RKO (cell line): ENCODE results near the gene TMED4.

Experiments
- DNase-seq: peaks from one replicate; pipeline ENCODE4 v3.0.0-alpha.2; 2016; ENCODE audit warnings: low spot score

The TMED4 gene

GRCh38 chr7:44540592-44541027 lies 41.4 kb downstream of the TMED4 start:
- no peak for DNase-seq

- no peak for DNase-seq
These were observed 42.1 kb downstream of the TMED4 start for GRCh38 chr7:44539669-44540506.

- no peak for DNase-seq
These were observed 43.0 kb downstream of the TMED4 start for GRCh38 chr7:44538798-44539668.

GRCh38 chr7:44538093-44538797 lies 43.8 kb downstream of the TMED4 start:
- DNase-seq = no peak

GRCh38 chr7:44537442-44537841 lies 44.6 kb downstream of the TMED4 start:
- DNase-seq = no peak

GRCh38 chr7:44536090-44536489 lies 45.9 kb downstream of the TMED4 start:
- DNase-seq = no peak

- DNase-seq = no peak
These were observed 46.5 kb downstream of the TMED4 start for GRCh38 chr7:44535348-44536064.

GRCh38 chr7:44534501-44534900 lies 47.5 kb downstream of the TMED4 start:
- peak; percentile 61 for DNase-seq

- DNase-seq = no peak
These were observed 47.9 kb downstream of the TMED4 start for GRCh38 chr7:44534087-44534486.

- DNase-seq = no peak
These were observed 48.6 kb downstream of the TMED4 start for GRCh38 chr7:44533301-44534055.

- DNase-seq = no peak
These were observed 50.3 kb downstream of the TMED4 start for GRCh38 chr7:44531421-44532380.

GRCh38 chr7:44530990-44531389 lies 51.0 kb downstream of the TMED4 start:
- DNase-seq = no peak
